ENCODE measurements around the gene XRN1. TPM values are rescaled to one million over a fixed set of nuclear protein-coding genes. Genes with fewer than 3 reads are reported as not detected.
"Not testable (repeated sequence)": the region's sequence is repeated elsewhere in the genome, so short reads cannot be mapped to it uniquely, and the experiment has no call there.

XRN1 gene
- total RNA-seq, 1 donor from 2014 or later, result 46.1 TPM

DNA sequence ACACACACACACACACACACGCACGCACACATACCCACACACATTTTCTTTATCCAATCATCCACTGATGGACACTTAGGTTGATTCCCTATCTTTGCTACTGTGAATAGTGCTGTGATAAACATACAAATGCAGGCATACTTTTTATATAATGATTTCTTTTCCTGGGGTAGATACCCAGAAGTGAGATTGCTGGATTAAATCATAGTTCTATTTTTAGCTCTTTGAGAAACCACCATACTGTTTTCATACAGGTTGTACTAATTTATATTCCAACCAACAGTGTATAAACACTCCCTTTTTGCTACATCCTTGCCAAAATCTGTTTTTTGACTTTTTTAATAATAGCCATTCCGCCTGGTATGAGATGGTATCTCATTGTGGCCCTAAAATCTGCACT lies 127.9 kb downstream of the XRN1 start:
- TF ChIP-seq, protein P1, sequence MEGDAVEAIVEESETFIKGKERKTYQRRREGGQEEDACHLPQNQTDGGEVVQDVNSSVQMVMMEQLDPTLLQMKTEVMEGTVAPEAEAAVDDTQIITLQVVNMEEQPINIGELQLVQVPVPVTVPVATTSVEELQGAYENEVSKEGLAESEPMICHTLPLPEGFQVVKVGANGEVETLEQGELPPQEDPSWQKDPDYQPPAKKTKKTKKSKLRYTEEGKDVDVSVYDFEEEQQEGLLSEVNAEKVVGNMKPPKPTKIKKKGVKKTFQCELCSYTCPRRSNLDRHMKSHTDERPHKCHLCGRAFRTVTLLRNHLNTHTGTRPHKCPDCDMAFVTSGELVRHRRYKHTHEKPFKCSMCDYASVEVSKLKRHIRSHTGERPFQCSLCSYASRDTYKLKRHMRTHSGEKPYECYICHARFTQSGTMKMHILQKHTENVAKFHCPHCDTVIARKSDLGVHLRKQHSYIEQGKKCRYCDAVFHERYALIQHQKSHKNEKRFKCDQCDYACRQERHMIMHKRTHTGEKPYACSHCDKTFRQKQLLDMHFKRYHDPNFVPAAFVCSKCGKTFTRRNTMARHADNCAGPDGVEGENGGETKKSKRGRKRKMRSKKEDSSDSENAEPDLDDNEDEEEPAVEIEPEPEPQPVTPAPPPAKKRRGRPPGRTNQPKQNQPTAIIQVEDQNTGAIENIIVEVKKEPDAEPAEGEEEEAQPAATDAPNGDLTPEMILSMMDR (IDR thresholded peaks at IDR 0.05), result no peak
- intact Hi-C loops (cut with DNase I), result no loop called here
- H3K4me1 ChIP-seq, result no peaks in the 10 kb centered on the region
- peaks cover 19% of the 10 kb centered on the region for H3K36me3 ChIP-seq
- H3K4me3 ChIP-seq, result no peak overlapping the region
- DNase-seq (no peak), ATAC-seq (no peak)
- no peaks in the 10 kb centered on the region for H3K27me3 ChIP-seq
- no peak overlapping the region for H3K27ac ChIP-seq
- no peaks in the 10 kb centered on the region for H3K9me3 ChIP-seq

DNA sequence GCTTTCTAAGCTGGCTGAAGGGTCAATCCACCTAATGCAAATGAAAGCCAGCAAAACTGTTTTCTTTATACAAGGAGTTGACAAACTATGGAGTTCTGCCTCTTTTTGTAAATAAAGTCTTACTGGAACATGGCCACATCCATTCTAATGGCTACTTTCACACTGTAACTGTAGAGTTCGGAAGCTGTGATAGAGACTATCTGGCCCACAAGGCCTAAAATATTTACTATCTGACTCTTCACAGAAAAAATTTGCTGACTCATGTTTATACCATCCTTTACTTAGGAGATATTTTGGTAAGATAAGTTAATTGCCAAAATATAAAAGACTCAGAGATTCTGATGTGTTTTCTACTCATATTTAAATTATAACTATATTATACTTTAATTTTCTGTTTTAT lies 128.7 kb downstream of the XRN1 start:
- intact Hi-C loops (cut with DNase I), result no loop called here

DNA sequence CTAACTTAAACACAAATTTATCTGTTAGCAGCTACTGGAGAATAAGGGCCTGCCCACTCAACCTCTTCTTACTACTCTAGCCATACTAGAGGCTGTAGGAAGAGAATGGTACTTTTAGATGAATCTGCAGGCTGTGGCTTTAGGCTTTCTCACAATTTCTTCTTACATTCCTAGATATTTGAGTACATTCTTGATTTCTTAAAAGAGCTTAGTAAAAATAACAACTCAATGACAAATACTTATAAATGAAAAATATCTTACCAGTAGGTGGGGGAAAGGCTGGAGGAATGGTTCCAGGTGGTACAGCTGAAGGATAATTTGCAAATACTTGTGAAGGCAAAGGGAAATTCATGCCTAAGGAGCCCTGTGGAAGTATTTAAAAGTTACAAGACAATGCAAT lies 129.5 kb downstream of the XRN1 start:
- Histone ChIP-seq H3K27me3 (no peaks in the 10 kb centered on the region), H3K36me3 (peaks cover 26% of the 10 kb centered on the region), H3K4me1 (no peaks in the 10 kb centered on the region), H3K4me3 (no peak overlapping the region), H3K9me3 (no peaks in the 10 kb centered on the region), H3K27ac (no peak overlapping the region)
- DNase-seq (no peak), ATAC-seq (no peak)
- TF ChIP-seq, protein P1 (IDR thresholded peaks at IDR 0.05), result no peak
- intact Hi-C loops (cut with DNase I), result no loop called here

More for the DNA sequence above, 128.7 kb downstream of the XRN1 start:
- Histone ChIP-seq H3K27ac (no peak overlapping the region), H3K4me1 (no peaks in the 10 kb centered on the region), H3K9me3 (no peaks in the 10 kb centered on the region), H3K4me3 (no peak overlapping the region), H3K36me3 (peaks cover 19% of the 10 kb centered on the region), H3K27me3 (no peaks in the 10 kb centered on the region)
- no peak for ATAC-seq
- TF ChIP-seq, protein P1 (IDR thresholded peaks at IDR 0.05), result no peak
- DNase-seq, result no peak

DNA sequence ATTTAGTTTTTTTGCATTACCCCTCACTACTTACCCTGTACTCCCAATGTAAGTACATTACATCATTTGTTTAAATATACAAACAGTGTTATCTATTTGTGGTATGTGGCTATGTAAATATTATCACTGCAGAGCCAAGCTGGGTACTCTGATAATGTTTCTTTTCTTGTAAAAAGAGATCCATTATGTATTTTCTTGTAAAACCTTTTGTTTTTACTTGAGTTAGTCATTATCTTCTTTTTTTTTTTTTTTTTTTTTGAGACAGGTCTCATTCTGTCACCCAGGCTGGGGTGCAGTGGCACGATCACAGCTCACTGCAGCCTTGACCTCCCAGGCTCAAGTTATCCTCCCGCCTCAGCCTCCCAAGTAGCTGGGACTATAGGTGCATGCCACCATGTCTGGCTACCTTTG lies 131.9 kb downstream of the XRN1 start:
- DNase-seq; H3K4me3 ChIP-seq; intact Hi-C loops (cut with DNase I); H3K9me3 ChIP-seq; H3K4me1 ChIP-seq; ATAC-seq; H3K27ac ChIP-seq; H3K27me3 ChIP-seq: not testable (repeated sequence)
- peaks cover 46% of the 10 kb centered on the region for H3K36me3 ChIP-seq

DNA sequence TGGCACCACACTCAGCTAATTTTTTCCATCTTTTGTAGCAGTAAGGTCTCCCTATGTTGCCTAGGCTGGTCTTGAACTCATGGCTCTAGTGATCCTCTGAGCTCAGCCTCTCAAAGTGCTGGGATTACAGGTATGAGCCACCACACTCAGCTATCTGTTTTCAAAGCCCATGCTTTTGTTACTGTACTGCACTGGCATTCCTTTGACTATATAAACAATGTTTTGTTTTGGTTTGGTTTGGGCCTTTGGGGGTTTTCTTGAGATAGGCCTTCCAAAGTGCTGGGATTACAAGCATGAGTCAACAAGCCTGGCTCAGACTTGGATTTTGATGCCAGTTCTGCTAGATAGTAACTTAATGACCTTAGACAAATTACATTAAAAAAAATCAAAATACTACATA lies 132.8 kb downstream of the XRN1 start:
- no peaks in the 10 kb centered on the region for H3K4me1 ChIP-seq
- ATAC-seq (no peak), DNase-seq (no peak)
- TF ChIP-seq, protein P1 (IDR thresholded peaks at IDR 0.05), result no peak
- intact Hi-C loops (cut with DNase I), result no loop called here
- H3K36me3 ChIP-seq, result peaks cover 46% of the 10 kb centered on the region
- H3K4me3 ChIP-seq, result no peak overlapping the region
- no peak overlapping the region for H3K27ac ChIP-seq
- no peaks in the 10 kb centered on the region for H3K27me3 ChIP-seq
- no peaks in the 10 kb centered on the region for H3K9me3 ChIP-seq

DNA sequence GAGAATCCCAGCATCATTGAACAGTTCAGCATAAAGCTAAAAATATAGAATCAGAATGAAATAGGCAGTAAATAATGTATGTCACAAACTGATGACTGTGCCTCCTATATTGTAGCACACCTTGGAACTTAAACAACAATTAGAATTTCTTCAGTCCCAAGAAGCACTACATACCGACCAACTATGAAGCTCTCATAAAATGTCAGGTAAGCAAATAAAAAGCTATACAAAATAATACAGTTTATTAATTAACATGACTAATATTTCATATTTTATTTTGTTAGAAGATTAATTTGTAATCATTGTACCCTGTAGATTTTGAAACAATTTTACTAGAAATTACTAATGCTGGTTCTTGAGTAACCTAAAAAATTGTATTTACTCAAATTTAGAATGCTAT lies 137.4 kb downstream of the XRN1 start:
- peaks cover 42% of the 10 kb centered on the region for H3K36me3 ChIP-seq
- TF ChIP-seq, protein P1 (IDR thresholded peaks at IDR 0.05), result no peak
- no peak for DNase-seq
- no peak for ATAC-seq
- H3K9me3 ChIP-seq, result no peaks in the 10 kb centered on the region
- H3K4me3 ChIP-seq, result no peak overlapping the region
- H3K27me3 ChIP-seq, result no peaks in the 10 kb centered on the region
- no peaks in the 10 kb centered on the region for H3K4me1 ChIP-seq
- intact Hi-C loops (cut with DNase I), result no loop called here
- H3K27ac ChIP-seq, result no peak overlapping the region

DNA sequence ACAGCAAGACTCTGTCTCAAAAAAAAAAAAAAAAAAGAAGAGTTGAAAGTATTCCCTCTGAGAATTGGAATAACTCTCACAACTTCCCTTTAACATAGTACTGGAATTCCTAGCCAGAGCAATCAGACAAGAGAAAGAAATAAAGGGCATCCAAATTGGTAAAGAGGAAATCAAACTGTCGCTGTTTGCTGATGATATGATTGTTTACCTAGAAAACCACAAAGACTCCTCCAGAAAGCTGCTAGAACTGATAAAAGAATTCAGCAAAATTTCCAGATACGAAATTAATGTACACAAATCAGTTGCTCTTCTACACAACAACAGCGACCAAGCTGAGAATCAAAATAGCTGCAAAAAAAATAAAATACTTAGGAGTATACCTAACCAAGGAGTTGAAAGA lies 145.0 kb downstream of the XRN1 start:
- intact Hi-C loops (cut with DNase I); H3K9me3 ChIP-seq; H3K27ac ChIP-seq; H3K27me3 ChIP-seq; H3K4me1 ChIP-seq; ATAC-seq; H3K36me3 ChIP-seq; DNase-seq; H3K4me3 ChIP-seq: not testable (repeated sequence)
